H1 (cell line): ENCODE data around the gene SLC7A9.
"Not testable (repeated sequence)": the region's sequence is repeated elsewhere in the genome, so short reads cannot be mapped to it uniquely, and the experiment has no call there.

ENCODE experiments used
- GABPA ChIP-seq: IDR thresholded peaks from 2 replicates; pipeline ENCODE4 v1.6.1; 2011; ENCODE audit warnings: mild to moderate bottlenecking, low read length, moderate library complexity, borderline replicate concordance; ENCODE audit not compliant: insufficient read depth
- JUN ChIP-seq: IDR thresholded peaks from 2 replicates; pipeline ENCODE4 v1.6.1; 2011; ENCODE audit warnings: low read depth, mild to moderate bottlenecking, improper control_type of control experiment, low read length
- RXRA ChIP-seq: IDR thresholded peaks from 2 replicates; pipeline ENCODE4 v1.6.1; 2011; ENCODE audit warnings: low read depth, mild to moderate bottlenecking, low read length, moderate library complexity; ENCODE audit not compliant: insufficient read depth
- TAF1 ChIP-seq: IDR thresholded peaks from 2 replicates; pipeline ENCODE4 v1.6.1; 2011; ENCODE audit warnings: mild to moderate bottlenecking, low read depth, low read length
- TF ChIP-seq, protein P1 (sequence below): IDR thresholded peaks from 2 replicates; pipeline ENCODE4 v1.6.1; 2012; ENCODE audit warnings: low read length, inconsistent platforms
- TF ChIP-seq, protein P2 (sequence below), 3 experiments: IDR thresholded peaks; 1 replicate in 2 of 3; 2 replicates in 1 of 3; pipeline versions ENCODE4 v1.5.1 to v1.6.1; 2011; ENCODE audit warnings: low read length in 3 of 3, mild to moderate bottlenecking in 3 of 3, inconsistent platforms in 2 of 3, low read depth in 1 of 3, moderate library complexity in 1 of 3; ENCODE audit not compliant: insufficient read depth in 1 of 3; ENCODE audit errors: control extremely low read depth in 1 of 3

DNA sequence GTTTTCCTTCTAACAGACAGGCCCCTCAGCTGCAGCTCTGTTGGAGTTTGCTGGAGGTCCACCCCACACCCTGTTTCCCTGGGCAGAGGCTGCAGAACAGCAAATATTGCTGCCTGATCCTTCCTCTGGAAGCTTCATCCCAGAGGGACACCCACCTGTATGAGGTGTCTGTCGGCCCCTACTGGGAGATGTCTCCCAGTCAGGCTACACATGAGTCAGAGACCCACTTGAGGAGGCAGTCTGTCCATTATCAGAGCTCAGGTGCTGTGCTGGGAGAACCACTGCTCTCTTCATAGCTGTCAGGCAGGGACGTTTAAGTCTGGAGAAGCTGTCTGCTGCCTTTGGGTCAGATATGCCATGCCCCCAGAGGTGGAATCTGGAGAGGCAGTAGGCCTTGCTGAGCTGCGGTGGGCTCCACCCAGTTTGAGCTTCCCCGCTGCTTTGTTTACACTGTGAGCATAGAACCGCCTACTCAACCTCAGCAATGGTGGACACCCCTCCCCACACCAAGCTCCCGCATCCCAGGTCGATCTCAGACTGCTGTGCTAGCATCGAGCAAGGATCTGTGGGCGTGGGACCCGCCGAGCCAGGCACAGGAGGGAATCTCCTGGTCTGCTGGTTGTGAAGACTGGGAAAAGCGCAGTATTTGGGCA is 82.3 kb downstream of the SLC7A9 start:
- TF ChIP-seq JUN, RXRA, GABPA, TAF1: not testable (repeated sequence)
- TF ChIP-seq, protein P1, sequence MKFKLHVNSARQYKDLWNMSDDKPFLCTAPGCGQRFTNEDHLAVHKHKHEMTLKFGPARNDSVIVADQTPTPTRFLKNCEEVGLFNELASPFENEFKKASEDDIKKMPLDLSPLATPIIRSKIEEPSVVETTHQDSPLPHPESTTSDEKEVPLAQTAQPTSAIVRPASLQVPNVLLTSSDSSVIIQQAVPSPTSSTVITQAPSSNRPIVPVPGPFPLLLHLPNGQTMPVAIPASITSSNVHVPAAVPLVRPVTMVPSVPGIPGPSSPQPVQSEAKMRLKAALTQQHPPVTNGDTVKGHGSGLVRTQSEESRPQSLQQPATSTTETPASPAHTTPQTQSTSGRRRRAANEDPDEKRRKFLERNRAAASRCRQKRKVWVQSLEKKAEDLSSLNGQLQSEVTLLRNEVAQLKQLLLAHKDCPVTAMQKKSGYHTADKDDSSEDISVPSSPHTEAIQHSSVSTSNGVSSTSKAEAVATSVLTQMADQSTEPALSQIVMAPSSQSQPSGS: not testable (repeated sequence)
- TF ChIP-seq, protein P2, sequence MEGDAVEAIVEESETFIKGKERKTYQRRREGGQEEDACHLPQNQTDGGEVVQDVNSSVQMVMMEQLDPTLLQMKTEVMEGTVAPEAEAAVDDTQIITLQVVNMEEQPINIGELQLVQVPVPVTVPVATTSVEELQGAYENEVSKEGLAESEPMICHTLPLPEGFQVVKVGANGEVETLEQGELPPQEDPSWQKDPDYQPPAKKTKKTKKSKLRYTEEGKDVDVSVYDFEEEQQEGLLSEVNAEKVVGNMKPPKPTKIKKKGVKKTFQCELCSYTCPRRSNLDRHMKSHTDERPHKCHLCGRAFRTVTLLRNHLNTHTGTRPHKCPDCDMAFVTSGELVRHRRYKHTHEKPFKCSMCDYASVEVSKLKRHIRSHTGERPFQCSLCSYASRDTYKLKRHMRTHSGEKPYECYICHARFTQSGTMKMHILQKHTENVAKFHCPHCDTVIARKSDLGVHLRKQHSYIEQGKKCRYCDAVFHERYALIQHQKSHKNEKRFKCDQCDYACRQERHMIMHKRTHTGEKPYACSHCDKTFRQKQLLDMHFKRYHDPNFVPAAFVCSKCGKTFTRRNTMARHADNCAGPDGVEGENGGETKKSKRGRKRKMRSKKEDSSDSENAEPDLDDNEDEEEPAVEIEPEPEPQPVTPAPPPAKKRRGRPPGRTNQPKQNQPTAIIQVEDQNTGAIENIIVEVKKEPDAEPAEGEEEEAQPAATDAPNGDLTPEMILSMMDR (IDR thresholded peaks at IDR 0.05; ENCODE audit: control extremely low read depth in 1 of 3, insufficient read depth in 1 of 3, low read depth in 1 of 3, low read length in 3 of 3): peak in 1 of 3 experiments; percentile 17; a peak in 1 of 4 replicates
